Loucy (cell line): Measurements from ENCODE around the gene NLGN1.

Source experiments
- EZH2phosphoT487 ChIP-seq: fragments of 200-600 bp; IDR thresholded peaks from 2 replicates; pipeline ENCODE4 v1.6.1; 2018; ENCODE audit warnings: antibody characterized with exemption, mild to moderate bottlenecking, moderate library complexity, borderline replicate concordance
- TF ChIP-seq, protein P1 (sequence below): fragments of 200-600 bp; sonication (generic); conservative IDR thresholded peaks from 2 replicates; pipeline ENCODE4 v1.5.1; 2014; ENCODE audit warnings: mild to moderate bottlenecking, antibody characterized with exemption, low read length

DNA sequence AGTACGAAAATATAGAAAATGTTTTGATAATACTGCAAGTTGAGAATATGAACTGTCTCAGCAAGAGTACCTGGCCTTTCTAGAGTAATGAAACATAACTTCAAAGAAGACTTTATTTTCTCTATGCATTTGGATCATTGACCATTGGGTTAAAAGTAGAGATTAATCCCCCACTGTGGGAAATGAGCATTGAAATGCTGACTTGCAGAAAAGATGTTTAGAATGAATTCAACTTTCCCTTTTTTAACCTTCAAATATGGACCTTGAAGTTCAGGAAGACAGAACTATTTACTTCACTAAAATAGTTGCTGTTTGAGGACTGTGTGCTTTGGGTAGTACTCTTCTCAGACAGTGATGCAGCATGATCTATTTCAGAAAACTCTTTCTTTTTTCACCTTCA is 75.7 kb downstream of the NLGN1 start:
- TF ChIP-seq, protein P1, sequence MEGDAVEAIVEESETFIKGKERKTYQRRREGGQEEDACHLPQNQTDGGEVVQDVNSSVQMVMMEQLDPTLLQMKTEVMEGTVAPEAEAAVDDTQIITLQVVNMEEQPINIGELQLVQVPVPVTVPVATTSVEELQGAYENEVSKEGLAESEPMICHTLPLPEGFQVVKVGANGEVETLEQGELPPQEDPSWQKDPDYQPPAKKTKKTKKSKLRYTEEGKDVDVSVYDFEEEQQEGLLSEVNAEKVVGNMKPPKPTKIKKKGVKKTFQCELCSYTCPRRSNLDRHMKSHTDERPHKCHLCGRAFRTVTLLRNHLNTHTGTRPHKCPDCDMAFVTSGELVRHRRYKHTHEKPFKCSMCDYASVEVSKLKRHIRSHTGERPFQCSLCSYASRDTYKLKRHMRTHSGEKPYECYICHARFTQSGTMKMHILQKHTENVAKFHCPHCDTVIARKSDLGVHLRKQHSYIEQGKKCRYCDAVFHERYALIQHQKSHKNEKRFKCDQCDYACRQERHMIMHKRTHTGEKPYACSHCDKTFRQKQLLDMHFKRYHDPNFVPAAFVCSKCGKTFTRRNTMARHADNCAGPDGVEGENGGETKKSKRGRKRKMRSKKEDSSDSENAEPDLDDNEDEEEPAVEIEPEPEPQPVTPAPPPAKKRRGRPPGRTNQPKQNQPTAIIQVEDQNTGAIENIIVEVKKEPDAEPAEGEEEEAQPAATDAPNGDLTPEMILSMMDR: no peak
- TF ChIP-seq EZH2phosphoT487: no peak
